Fibroblast of skin of scalp (primary cell): ENCODE results near the gene USP24.
A peak's percentile ranks its signal among the peaks of the same experiment; 100 is the strongest.
"Not testable (repeated sequence)": the region's sequence is repeated elsewhere in the genome, so short reads cannot be mapped to it uniquely, and the experiment has no call there.

Experiments used
- DNase-seq: peaks from one replicate; pipeline ENCODE4 v3.0.0-alpha.2; 2013

The USP24 gene

GRCh38 chr1:55229726-55230125 is 14.6 kb upstream of the USP24 start:
- DNase-seq: not testable (repeated sequence)

GRCh38 chr1:55225228-55225627 is 10.1 kb upstream of the USP24 start:
- no peak for DNase-seq

GRCh38 chr1:55224729-55225128 is 9.6 kb upstream of the USP24 start:
- no peak for DNase-seq

GRCh38 chr1:55222152-55222551 is 7.0 kb upstream of the USP24 start:
- DNase-seq: no peak

- DNase-seq: no peak
These were observed 2.2 kb upstream of the USP24 start for GRCh38 chr1:55217226-55217986.

GRCh38 chr1:55216096-55216495 is 932 bp upstream of the USP24 start:
- no peak for DNase-seq

GRCh38 chr1:55214934-55215193 is 300 bp downstream of the USP24 start:
- peak; percentile 39 for DNase-seq

GRCh38 chr1:55214212-55214933 is 791 bp downstream of the USP24 start:
- peak; percentile 37 for DNase-seq

GRCh38 chr1:55213885-55214211 is 1.3 kb downstream of the USP24 start:
- DNase-seq: no peak

GRCh38 chr1:55213151-55213884 is 1.8 kb downstream of the USP24 start:
- no peak for DNase-seq

GRCh38 chr1:55212349-55213150 is 2.6 kb downstream of the USP24 start:
- no peak for DNase-seq

GRCh38 chr1:55211863-55212262 is 3.3 kb downstream of the USP24 start:
- no peak for DNase-seq

GRCh38 chr1:55210990-55211801 is 4.0 kb downstream of the USP24 start:
- no peak for DNase-seq

GRCh38 chr1:55209247-55209646 is 5.9 kb downstream of the USP24 start:
- DNase-seq: no peak

GRCh38 chr1:55206210-55206609 is 9.0 kb downstream of the USP24 start:
- DNase-seq: no peak

- DNase-seq: no peak
These were observed 10.2 kb downstream of the USP24 start for GRCh38 chr1:55204997-55205396.

- DNase-seq: no peak
These were observed 12.1 kb downstream of the USP24 start for GRCh38 chr1:55203064-55203463.

GRCh38 chr1:55200667-55201066 is 14.5 kb downstream of the USP24 start:
- DNase-seq: no peak

GRCh38 chr1:55199735-55200134 is 15.4 kb downstream of the USP24 start:
- DNase-seq: not testable (repeated sequence)

GRCh38 chr1:55198044-55198443 is 17.1 kb downstream of the USP24 start:
- DNase-seq: no peak

- no peak for DNase-seq
These were observed 18.1 kb downstream of the USP24 start for GRCh38 chr1:55197099-55197498.

GRCh38 chr1:55196433-55197035 is 18.6 kb downstream of the USP24 start:
- DNase-seq: no peak
